K562 (cell line): Measurements from ENCODE around the gene CORO6. TPM values are rescaled to one million over a fixed set of nuclear protein-coding genes. Genes with fewer than 3 reads are reported as not detected.

Experiments
- ATAC-seq: fragments of 200-7000 bp; cut with Tn5 transposase; 3 replicates; pipeline ENCODE4 v1.9.1; 2020; ENCODE audit warnings: moderate library complexity
- BruUV-seq: library from RNA; stranded (reverse); fragments of 400-500 nt; replicated peaks from 2 replicates; lab custom pipeline; 2021; lab: Mats Ljungman, UMichigan
- CTCF ChIA-PET: fragments of 300-600 bp; formaldehyde crosslinking; extraction: SDS; loops from one replicate; lab custom pipeline; 2021; ENCODE audit warnings: low intra/inter-chr PET ratio; lab: Yijun Ruan, JAX
- POLR2A ChIA-PET: fragments of 300-600, 350-650 bp; sonication (Branson Sonifier 250); formaldehyde crosslinking; extraction: SDS; loops from one replicate; lab custom pipeline; 2021; ENCODE audit warnings: antibody characterized with exemption, inconsistent platforms; lab: Yijun Ruan, JAX
- DNase-seq, 4 experiments: peaks; one replicate each; pipeline versions ENCODE4 v3.0.0 to v3.0.0-alpha.2; 2011 to 2018; ENCODE audit warnings: low spot score in 3 of 4, mixed read lengths in 3 of 4; ENCODE audit errors: extremely low read depth in 1 of 4
- FAIRE-seq: peaks from 2 replicates; lab custom pipeline; 2011; peaks lifted over from hg19 to GRCh38; lab: Jason Lieb, UNC
- H2AFZ ChIP-seq: 2 replicates; pipeline ENCODE4 v1.6.0; 2011; ENCODE audit warnings: low read depth, low read length, control low read depth, inconsistent platforms
- H3K27ac ChIP-seq: fragments of 200-600 bp; 3 replicates; pipeline ENCODE4 v1.8.0; 2011; ENCODE audit warnings: low read depth, mild to moderate bottlenecking, control low read depth, inconsistent platforms, low read length, moderate library complexity, mixed read lengths; ENCODE audit errors: extremely low read depth
- H3K27me3 ChIP-seq, 2 experiments: fragments of 300-600 bp in 1 of 2; 2 replicates in 1 of 2; 3 replicates in 1 of 2; pipeline versions ENCODE4 v1.6.0 to v1.8.0; 2011; ENCODE audit warnings: inconsistent platforms in 2 of 2, low read length in 2 of 2, mild to moderate bottlenecking in 1 of 2, mixed read lengths in 1 of 2, moderate library complexity in 1 of 2; ENCODE audit not compliant: control insufficient read depth in 2 of 2, insufficient read depth in 2 of 2
- H3K36me3 ChIP-seq: fragments of 300-600 bp; 3 replicates; pipeline ENCODE4 v1.8.0; 2011; ENCODE audit warnings: mild to moderate bottlenecking, low read length, inconsistent platforms; ENCODE audit not compliant: control insufficient read depth, insufficient read depth
- H3K4me1 ChIP-seq, 2 experiments: fragments of 200-600 bp in 1 of 2; replicated peaks in 1 of 2; 2 replicates in 1 of 2; 3 replicates in 1 of 2; pipeline versions ENCODE4 v1.5.1 to v1.8.0; 2011; ENCODE audit warnings: inconsistent platforms in 2 of 2, low read length in 2 of 2, mild to moderate bottlenecking in 1 of 2, mixed read lengths in 1 of 2, moderate library complexity in 1 of 2; ENCODE audit not compliant: control insufficient read depth in 2 of 2, insufficient read depth in 2 of 2
- H3K4me2 ChIP-seq: 2 replicates; pipeline ENCODE4 v1.6.1; 2011; ENCODE audit warnings: low read length, control low read depth, inconsistent platforms, mixed read lengths; ENCODE audit not compliant: insufficient read depth
- H3K4me3 ChIP-seq: fragments of 200-600 bp; sonication (generic), shearing (Covaris generic); 2 replicates; pipeline ENCODE4 v1.5.1; 2016; ENCODE audit warnings: control low read depth, inconsistent platforms
- H3K79me2 ChIP-seq: fragments of 200-600 bp; 3 replicates; pipeline ENCODE4 v1.8.0; 2011; ENCODE audit warnings: low read length, inconsistent platforms; ENCODE audit not compliant: control insufficient read depth, insufficient read depth
- H3K9ac ChIP-seq, 2 experiments: 2 replicates each; pipeline versions ENCODE4 v1.6.0 to v1.6.1; 2011; ENCODE audit warnings: low read depth in 2 of 2, low read length in 2 of 2, control low read depth in 1 of 2, inconsistent platforms in 1 of 2, mild to moderate bottlenecking in 1 of 2, mixed read lengths in 1 of 2; ENCODE audit not compliant: insufficient read depth in 1 of 2
- H3K9me1 ChIP-seq: one replicate; pipeline ENCODE4 v1.6.0; 2011; ENCODE audit warnings: inconsistent platforms, mild to moderate bottlenecking, low read length, moderate library complexity; ENCODE audit not compliant: control insufficient read depth, insufficient read depth
- H3K9me3 ChIP-seq: replicated peaks from 2 replicates; pipeline ENCODE4 v1.5.1; 2011; ENCODE audit warnings: low read depth, low read length, inconsistent platforms; ENCODE audit not compliant: control insufficient read depth, insufficient read depth
- H4K20me1 ChIP-seq: replicated peaks from 2 replicates; pipeline ENCODE4 v1.6.1; 2011; ENCODE audit warnings: low read length, inconsistent platforms, mixed read lengths; ENCODE audit not compliant: control insufficient read depth, insufficient read depth
- CEBPG ChIP-seq, 3 experiments: fragments of 200-800 bp in 1 of 3; sonication (Bioruptor generic) in 1 of 3; sonication (generic) in 1 of 3; formaldehyde crosslinking in 1 of 3; IDR thresholded peaks in 2 of 3; conservative IDR thresholded peaks in 1 of 3; 2 replicates each; pipeline versions ENCODE4 v1.6.1 to v1.8.0; 2016 to 2022; ENCODE audit warnings: missing compliant biosample characterization in 2 of 3, missing genetic modification characterization in 2 of 3, mild to moderate bottlenecking in 1 of 3, missing genetic modification reagents in 1 of 3
- CREM ChIP-seq: IDR thresholded peaks from 2 replicates; pipeline ENCODE4 v1.6.1; 2014; ENCODE audit warnings: antibody characterized with exemption, low read depth
- FOXK1 ChIP-seq: sonication (generic); formaldehyde crosslinking; IDR thresholded peaks from 2 replicates; pipeline ENCODE4 v1.8.0; 2022; ENCODE audit warnings: missing genetic modification reagents, mild to moderate bottlenecking, borderline replicate concordance
- FOXM1 ChIP-seq, 2 experiments: fragments of 450-650 bp in 1 of 2; sonication (generic) in 1 of 2; formaldehyde crosslinking in 1 of 2; IDR thresholded peaks; 2 replicates each; pipeline versions ENCODE4 v1.6.1 to v1.9.0; 2017 to 2022; ENCODE audit warnings: low read depth in 2 of 2, mild to moderate bottlenecking in 2 of 2, missing genetic modification reagents in 1 of 2, moderate library complexity in 1 of 2
- HDAC3 ChIP-seq: fragments of 450-650 bp; IDR thresholded peaks from 2 replicates; pipeline ENCODE4 v1.6.1; 2018; ENCODE audit warnings: borderline replicate concordance, mild to moderate bottlenecking, moderate library complexity; ENCODE audit not compliant: partially characterized antibody
- TCF3 ChIP-seq: sonication (generic); formaldehyde crosslinking; IDR thresholded peaks from 2 replicates; pipeline ENCODE4 v1.4.0; 2020; ENCODE audit warnings: mild to moderate bottlenecking, missing genetic modification reagents
- ZNF12 ChIP-seq: sonication (generic); formaldehyde crosslinking; IDR thresholded peaks from 2 replicates; pipeline ENCODE4 v1.4.0; 2020; ENCODE audit warnings: mild to moderate bottlenecking, missing genetic modification reagents
- ZNF274 ChIP-seq: IDR thresholded peaks from 2 replicates; pipeline ENCODE4 v1.6.1; 2011; ENCODE audit warnings: low read depth, mild to moderate bottlenecking, low read length, moderate library complexity, borderline replicate concordance
- WGBS: fragments of 100-300 bp; shearing (Covaris generic); methylation state at CpG from one replicate; pipeline ENCODE4 v1.1.6; 2016; ENCODE audit warnings: low coverage, mixed read lengths; ENCODE audit not compliant: insufficient coverage; ENCODE audit errors: missing lambda C conversion rate; 5-methylcytosine and 5-hydroxymethylcytosine counted together
- in situ Hi-C: fragments of 300-500 bp; cut with MboI; formaldehyde crosslinking; loops from 4 replicates; pipeline ENCODE4 v1.15.0; 2018; ENCODE audit warnings: inconsistent platforms, mixed read lengths
- intact Hi-C: fragments of 100-400 bp; cut with micrococcal nuclease; formaldehyde crosslinking; loops from 2 replicates; pipeline ENCODE4 v1.14.2; 2022
- polyA plus RNA-seq, 8 experiments: library from polyadenylated mRNA; depleted of rRNA in 4 of 8; stranded (reverse) in 5 of 8; unstranded in 3 of 8; fragments of >200 nt; fragmentation: Nextera tagmentation in 2 of 8; fragmentation: Illumina TruSeq in 1 of 8; extraction: Ambion mirVana in 2 of 8; extraction: Trizol in 1 of 8; gene quantifications; 2 replicates each; pipeline versions ENCODE4 v1.2.1 to v1.2.3, GENCODE V29; 2011 to 2014; ENCODE audit warnings: inconsistent platforms in 1 of 8, missing spikeins in 1 of 8
- total RNA-seq, 7 experiments: library from RNA; depleted of rRNA in 6 of 7; stranded (reverse); fragments of >200 nt in 6 of 7; fragmentation: Illumina TruSeq in 2 of 7; extraction: Trizol in 2 of 7; gene quantifications; 2 replicates each; pipeline versions ENCODE4 v1.2.1 to v1.2.3, GENCODE V29; 2011 to 2021; ENCODE audit warnings: low replicate concordance in 1 of 7
- TF ChIP-seq, protein P1 (sequence below), 2 experiments: fragments of 150-350 bp in 1 of 2; IDR thresholded peaks; 2 replicates each; pipeline ENCODE4 v1.6.1; 2012 to 2016; ENCODE audit warnings: low read depth in 2 of 2, low read length in 2 of 2, mild to moderate bottlenecking in 1 of 2, moderate library complexity in 1 of 2
- TF ChIP-seq, protein P2 (sequence below): fragments of 250-450 bp; sonication (Bioruptor Pico); IDR thresholded peaks from 2 replicates; pipeline ENCODE4 v1.8.0; 2021; ENCODE audit warnings: moderate library complexity, mild to moderate bottlenecking, inconsistent platforms
- TF ChIP-seq, protein P3 (sequence below): fragments of 250-450 bp; sonication (Bioruptor Pico); IDR thresholded peaks from 2 replicates; pipeline ENCODE4 v1.8.0; 2022; ENCODE audit warnings: moderate library complexity, mild to moderate bottlenecking, inconsistent platforms
- TF ChIP-seq, protein P4 (sequence below): sonication (generic); formaldehyde crosslinking; IDR thresholded peaks from 2 replicates; pipeline ENCODE4 v1.8.1; 2023; ENCODE audit warnings: mild to moderate bottlenecking, missing genetic modification reagents, moderate library complexity

Gene CORO6
- total and polyA plus RNA-seq, 9 of the 15 experiments (the other 6 are each of a cell fraction or from before 2014, with no cell fraction given) = 0.04 to 11.9 (median 2.4) TPM

DNA sequence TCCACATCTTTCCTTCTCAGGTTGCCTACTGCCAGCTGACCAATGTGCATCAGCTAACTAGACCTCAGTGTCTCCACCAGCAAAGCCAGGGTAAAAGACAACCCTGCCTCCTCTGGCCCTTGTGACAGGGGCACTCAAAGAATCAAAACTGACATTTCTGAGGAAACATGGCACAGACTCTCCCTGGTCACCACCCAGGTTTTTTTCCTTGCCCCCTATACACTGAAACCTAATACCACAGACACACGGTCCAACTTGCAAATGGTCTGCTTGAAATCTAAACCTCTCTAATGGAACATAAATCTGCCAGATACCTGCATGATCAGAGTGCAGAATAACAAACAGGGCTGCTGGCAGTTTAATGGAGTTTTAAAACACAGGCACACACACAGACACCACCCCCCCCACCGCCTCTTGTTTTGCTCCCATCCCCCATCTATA lies 19.5 kb upstream of the CORO6 start (continued):
- TF ChIP-seq, protein P1, sequence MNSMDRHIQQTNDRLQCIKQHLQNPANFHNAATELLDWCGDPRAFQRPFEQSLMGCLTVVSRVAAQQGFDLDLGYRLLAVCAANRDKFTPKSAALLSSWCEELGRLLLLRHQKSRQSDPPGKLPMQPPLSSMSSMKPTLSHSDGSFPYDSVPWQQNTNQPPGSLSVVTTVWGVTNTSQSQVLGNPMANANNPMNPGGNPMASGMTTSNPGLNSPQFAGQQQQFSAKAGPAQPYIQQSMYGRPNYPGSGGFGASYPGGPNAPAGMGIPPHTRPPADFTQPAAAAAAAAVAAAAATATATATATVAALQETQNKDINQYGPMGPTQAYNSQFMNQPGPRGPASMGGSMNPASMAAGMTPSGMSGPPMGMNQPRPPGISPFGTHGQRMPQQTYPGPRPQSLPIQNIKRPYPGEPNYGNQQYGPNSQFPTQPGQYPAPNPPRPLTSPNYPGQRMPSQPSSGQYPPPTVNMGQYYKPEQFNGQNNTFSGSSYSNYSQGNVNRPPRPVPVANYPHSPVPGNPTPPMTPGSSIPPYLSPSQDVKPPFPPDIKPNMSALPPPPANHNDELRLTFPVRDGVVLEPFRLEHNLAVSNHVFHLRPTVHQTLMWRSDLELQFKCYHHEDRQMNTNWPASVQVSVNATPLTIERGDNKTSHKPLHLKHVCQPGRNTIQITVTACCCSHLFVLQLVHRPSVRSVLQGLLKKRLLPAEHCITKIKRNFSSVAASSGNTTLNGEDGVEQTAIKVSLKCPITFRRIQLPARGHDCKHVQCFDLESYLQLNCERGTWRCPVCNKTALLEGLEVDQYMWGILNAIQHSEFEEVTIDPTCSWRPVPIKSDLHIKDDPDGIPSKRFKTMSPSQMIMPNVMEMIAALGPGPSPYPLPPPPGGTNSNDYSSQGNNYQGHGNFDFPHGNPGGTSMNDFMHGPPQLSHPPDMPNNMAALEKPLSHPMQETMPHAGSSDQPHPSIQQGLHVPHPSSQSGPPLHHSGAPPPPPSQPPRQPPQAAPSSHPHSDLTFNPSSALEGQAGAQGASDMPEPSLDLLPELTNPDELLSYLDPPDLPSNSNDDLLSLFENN (IDR thresholded peaks at IDR 0.05; ENCODE audit: low read depth in 2 of 2, low read length in 2 of 2) = no peak
- no peak for TF ChIP-seq HDAC3

DNA sequence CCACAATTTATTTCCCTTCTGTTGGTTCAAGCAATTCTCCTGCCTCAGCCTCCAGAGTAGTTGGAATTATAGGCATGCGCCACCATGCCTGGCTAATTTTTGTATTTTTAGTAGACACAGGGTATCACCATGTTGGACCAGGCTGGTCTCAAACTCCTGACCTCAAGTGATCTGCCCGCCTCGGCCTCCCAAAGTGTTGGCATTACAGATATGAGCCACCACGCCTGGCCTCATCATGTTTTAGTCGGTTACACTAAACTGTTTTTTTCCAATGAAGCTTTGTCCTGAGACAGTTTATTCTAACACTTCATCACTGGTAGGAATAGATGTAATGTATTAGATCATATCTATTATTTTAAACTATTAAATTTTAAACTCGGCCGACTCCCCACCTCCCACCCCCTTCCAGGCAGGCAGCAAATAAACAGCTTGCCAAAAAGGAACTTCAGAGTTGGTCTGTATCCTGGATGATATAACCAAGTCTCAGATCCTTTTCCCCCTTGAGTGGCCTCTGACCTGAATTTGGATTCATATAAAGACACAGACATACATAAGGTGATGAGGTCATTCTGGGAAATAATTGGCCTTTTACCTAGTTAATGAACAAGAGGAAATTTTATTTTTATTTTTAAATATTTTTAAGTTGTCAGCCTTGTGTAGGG lies 18.4 kb upstream of the CORO6 start:
- no peaks in the 10 kb centered on the region for H3K36me3 ChIP-seq
- H3K27ac ChIP-seq = no peak overlapping the region
- H3K4me3 ChIP-seq = no peak overlapping the region
- DNase-seq (no peak), ATAC-seq (no peak), FAIRE-seq (no peak)
- intact Hi-C loops (no loop called here), in situ Hi-C loops (loop anchor here (5.0 kb wide), 2 partner anchors 136 to 291 kb away; partner anchors contain the start of gene SSH2)
- H3K4me1 ChIP-seq = peaks cover 12 to 28% of the 10 kb centered on the region in 2 experiments
- TF ChIP-seq FOXM1 (IDR thresholded peaks at IDR 0.05; ENCODE audit: low read depth) (no peak), FOXM1 (CRISPR knock-in tag; IDR thresholded peaks at IDR 0.05; ENCODE audit: low read depth) (no peak), FOXK1 (CRISPR knock-in tag) (no peak), ZNF274 (no peak), TCF3 (CRISPR knock-in tag) (no peak), CREM (no peak), CEBPG (CRISPR knock-in tag; IDR thresholded peaks at IDR 0.05) (no peak), CEBPG (tag; conservative IDR thresholded peaks at IDR 0.05 in 1 of 2, IDR thresholded peaks at IDR 0.05 in 1 of 2) (no peak), ZNF12 (CRISPR knock-in tag) (no peak)
- TF ChIP-seq, protein P2, sequence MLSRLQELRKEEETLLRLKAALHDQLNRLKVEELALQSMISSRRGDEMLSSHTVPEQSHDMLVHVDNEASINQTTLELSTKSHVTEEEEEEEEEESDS = no peak
- TF ChIP-seq, protein P3, sequence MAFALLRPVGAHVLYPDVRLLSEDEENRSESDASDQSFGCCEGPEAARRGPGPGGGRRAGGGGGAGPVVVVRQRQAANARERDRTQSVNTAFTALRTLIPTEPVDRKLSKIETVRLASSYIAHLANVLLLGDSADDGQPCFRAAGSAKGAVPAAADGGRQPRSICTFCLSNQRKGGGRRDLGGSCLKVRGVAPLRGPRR = no peak
- TF ChIP-seq, protein P4, sequence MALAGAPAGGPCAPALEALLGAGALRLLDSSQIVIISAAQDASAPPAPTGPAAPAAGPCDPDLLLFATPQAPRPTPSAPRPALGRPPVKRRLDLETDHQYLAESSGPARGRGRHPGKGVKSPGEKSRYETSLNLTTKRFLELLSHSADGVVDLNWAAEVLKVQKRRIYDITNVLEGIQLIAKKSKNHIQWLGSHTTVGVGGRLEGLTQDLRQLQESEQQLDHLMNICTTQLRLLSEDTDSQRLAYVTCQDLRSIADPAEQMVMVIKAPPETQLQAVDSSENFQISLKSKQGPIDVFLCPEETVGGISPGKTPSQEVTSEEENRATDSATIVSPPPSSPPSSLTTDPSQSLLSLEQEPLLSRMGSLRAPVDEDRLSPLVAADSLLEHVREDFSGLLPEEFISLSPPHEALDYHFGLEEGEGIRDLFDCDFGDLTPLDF = no peak
- H3K27me3 ChIP-seq = no peaks in the 10 kb centered on the region
- ChIA-PET POLR2A (interaction anchor here (0.6 to 1.6 kb wide), 3 partner anchors 15 to 173 kb away, joined by 3 to 4 read pairs (median 3); no protein-coding TSS in a partner anchor), CTCF (no interaction called here)
- no peaks in the 10 kb centered on the region for H3K9me3 ChIP-seq
- H3K9me1 ChIP-seq = no peaks in the 10 kb centered on the region
- H4K20me1 ChIP-seq = no peaks in the 10 kb centered on the region; the same call in 1 of the 2 replicates
- no peaks in the 10 kb centered on the region for H3K79me2 ChIP-seq
- H3K9ac ChIP-seq = no peak overlapping the region
- no TSS peak for BruUV-seq
- H3K4me2 ChIP-seq = no peak overlapping the region
- WGBS = 86% methylated on average over 7 of the region's 7 CpGs
- H2AFZ ChIP-seq = no peak overlapping the region
